ENCODE measurements around the gene CRTAC1. TPM values are rescaled to one million over a fixed set of nuclear protein-coding genes. Genes with fewer than 3 reads are reported as not detected.

The CRTAC1 gene, protein sequence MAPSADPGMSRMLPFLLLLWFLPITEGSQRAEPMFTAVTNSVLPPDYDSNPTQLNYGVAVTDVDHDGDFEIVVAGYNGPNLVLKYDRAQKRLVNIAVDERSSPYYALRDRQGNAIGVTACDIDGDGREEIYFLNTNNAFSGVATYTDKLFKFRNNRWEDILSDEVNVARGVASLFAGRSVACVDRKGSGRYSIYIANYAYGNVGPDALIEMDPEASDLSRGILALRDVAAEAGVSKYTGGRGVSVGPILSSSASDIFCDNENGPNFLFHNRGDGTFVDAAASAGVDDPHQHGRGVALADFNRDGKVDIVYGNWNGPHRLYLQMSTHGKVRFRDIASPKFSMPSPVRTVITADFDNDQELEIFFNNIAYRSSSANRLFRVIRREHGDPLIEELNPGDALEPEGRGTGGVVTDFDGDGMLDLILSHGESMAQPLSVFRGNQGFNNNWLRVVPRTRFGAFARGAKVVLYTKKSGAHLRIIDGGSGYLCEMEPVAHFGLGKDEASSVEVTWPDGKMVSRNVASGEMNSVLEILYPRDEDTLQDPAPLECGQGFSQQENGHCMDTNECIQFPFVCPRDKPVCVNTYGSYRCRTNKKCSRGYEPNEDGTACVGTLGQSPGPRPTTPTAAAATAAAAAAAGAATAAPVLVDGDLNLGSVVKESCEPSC
- under 1 TPM in 5 of 9 donors, not detected in 4; 0.11 to 0.97 (median 0.42) TPM for total RNA-seq
- polyA plus RNA-seq, result 1 to 10 TPM in 1 of 3 donors, under 1 TPM in 2; 0.09 to 1.4 (median 0.72) TPM
- long read RNA-seq, donor 1, result 0 reads
- long read RNA-seq, donor 2, result 0 reads
- long read RNA-seq, donor 3, result 0 reads
- long read RNA-seq, donor 4, partial matches to known transcripts, result 2 of 2 reads
- long read RNA-seq, donor 4, other reads (novel, unspliced or antisense), result 0 of 2 reads
- long read RNA-seq, donor 5, result 0 reads
- long read RNA-seq, donor 6, result 0 reads
- long read RNA-seq, donor 7, result 0 reads
- long read RNA-seq, donor 8, result 0 reads
- long read RNA-seq, donor 9, result 0 reads
- long read RNA-seq, donor 10, result 0 reads

DNA sequence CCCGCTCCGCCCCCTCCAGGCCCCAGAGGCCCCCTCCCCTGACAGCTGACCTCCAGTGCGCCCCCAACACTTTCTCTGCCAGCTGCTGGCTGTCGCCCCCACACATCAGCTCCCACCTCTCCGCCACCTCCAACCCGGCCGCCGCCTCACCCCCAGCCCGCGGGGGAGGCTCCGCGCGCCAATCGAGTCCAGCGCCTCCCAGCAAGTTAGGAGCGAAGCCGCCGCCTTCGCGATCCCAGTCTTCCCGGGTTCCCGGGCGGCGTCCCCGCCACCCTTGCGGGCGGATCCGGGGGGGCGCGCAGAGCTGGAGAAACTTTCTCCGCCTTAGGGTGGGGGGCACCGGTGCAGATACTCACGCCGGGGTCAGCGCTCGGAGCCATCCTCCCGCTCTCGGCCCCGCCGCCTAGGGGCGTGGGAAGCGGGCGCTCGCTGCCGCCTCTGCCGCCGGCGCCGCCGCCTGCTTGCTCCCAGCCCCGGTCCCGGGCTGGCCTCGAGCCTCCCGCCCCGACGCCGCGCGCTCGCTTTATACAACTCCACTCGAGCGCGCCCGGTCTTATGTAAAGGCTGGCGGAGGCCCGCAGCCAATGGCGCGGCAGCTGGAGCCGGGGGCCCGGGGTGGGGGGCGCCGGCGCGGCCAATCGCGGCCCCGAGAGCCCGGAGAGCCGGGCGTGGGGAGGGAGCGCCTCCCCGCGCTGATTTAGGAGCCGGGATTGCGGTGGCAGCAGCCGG lies at the start of gene CRTAC1:
CRTAC1 (minus strand) TSS at position 529 of the 729 bp plus-strand sequence; CDS start at position 380, 149 bp downstream.
- H3K27me3 ChIP-seq, result peaks cover 25% of the 10 kb centered on the region
- 1% methylated on average over 27 to 86 of the region's 86 CpGs; no CpG with 5 or more reads in 1 of the 4 donors for WGBS, 4 donors
- peaks cover 4 to 11% of the 10 kb centered on the region in 2 donors for H3K4me1 ChIP-seq (replicated peaks in 1 of 2)
- H3K27ac ChIP-seq, result no peak within 1 kb of the TSS
- TF ChIP-seq, protein P1, sequence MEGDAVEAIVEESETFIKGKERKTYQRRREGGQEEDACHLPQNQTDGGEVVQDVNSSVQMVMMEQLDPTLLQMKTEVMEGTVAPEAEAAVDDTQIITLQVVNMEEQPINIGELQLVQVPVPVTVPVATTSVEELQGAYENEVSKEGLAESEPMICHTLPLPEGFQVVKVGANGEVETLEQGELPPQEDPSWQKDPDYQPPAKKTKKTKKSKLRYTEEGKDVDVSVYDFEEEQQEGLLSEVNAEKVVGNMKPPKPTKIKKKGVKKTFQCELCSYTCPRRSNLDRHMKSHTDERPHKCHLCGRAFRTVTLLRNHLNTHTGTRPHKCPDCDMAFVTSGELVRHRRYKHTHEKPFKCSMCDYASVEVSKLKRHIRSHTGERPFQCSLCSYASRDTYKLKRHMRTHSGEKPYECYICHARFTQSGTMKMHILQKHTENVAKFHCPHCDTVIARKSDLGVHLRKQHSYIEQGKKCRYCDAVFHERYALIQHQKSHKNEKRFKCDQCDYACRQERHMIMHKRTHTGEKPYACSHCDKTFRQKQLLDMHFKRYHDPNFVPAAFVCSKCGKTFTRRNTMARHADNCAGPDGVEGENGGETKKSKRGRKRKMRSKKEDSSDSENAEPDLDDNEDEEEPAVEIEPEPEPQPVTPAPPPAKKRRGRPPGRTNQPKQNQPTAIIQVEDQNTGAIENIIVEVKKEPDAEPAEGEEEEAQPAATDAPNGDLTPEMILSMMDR (IDR thresholded peaks at IDR 0.05), result no peak
- peak in 1 of 2 donors; percentile 20 for TF ChIP-seq POLR2A (IDR thresholded peaks at IDR 0.05)
- H3K4me3 ChIP-seq, result peak within 1 kb of the TSS in 1 of 4 donors; percentile 47
- intact Hi-C loops (cut with DNase I), result loop anchor here in 1 of 2 donors (10.0 kb wide), 1 partner anchor 235 kb away; no protein-coding TSS in a partner anchor
- peak in 3 of 7 donors; percentile 29 to 47 (median 31) for DNase-seq
- H3K9me3 ChIP-seq (replicated peaks in 1 of 3), result no peaks in the 10 kb centered on the region
- H3K36me3 ChIP-seq (replicated peaks in 1 of 2), result no peaks in the 10 kb centered on the region

DNA sequence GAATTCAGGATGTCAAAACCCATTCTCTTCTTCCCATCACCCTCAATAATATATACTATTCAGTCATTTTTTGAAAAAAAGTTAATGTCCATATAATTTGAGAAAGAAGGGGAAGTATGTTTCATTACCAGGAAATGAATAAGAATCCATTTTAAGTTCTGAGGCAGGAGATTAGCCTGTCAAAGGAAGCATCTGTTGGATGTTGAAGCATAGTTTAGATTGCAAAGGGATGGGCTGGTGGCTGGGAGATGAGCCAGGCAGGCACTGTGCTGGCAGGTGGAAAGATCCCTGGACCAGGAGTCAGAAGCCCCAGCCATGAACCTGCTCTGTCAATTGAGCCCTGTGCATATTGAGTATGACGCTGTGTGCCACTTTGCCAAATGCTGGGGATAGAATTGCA lies 48.4 kb upstream of the CRTAC1 start:
- TF ChIP-seq POLR2A (IDR thresholded peaks at IDR 0.05), result no peak
- TF ChIP-seq, protein P1 (IDR thresholded peaks at IDR 0.05), result no peak
- H3K27me3 ChIP-seq, result no peaks in the 10 kb centered on the region
- no peak overlapping the region for H3K27ac ChIP-seq
- no peaks in the 10 kb centered on the region for H3K36me3 ChIP-seq (replicated peaks in 1 of 2)
- H3K4me1 ChIP-seq (replicated peaks in 1 of 2), result no peaks in the 10 kb centered on the region
- WGBS, 4 donors, result 89 to 100% (median 93%) methylated on average over 1 of the region's 1 CpG
- H3K9me3 ChIP-seq (replicated peaks in 1 of 3), result no peaks in the 10 kb centered on the region
- no peak overlapping the region for H3K4me3 ChIP-seq
- intact Hi-C loops (cut with DNase I), result no loop called here
- DNase-seq, result no peak

DNA sequence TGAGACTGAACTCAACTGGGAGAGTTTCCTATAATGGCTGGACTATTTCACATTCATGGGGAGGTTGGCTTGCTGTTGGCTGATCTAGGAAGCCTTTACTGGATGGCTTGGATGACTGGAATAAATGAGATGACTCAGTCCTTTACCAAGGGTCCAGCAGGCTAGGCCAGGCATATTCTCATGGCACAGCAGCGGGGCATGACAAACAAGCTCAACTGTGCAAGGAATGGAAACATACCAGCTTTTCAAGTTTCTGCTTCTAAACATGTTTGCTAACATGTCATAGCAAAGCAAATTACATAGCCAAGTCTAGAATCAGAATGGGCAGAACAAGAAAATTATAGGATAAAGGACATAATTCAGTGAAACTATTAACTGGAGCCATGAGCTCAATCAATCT lies 46.8 kb upstream of the CRTAC1 start:
- intact Hi-C loops (cut with DNase I), result no loop called here
- no peaks in the 10 kb centered on the region for H3K9me3 ChIP-seq (replicated peaks in 1 of 3)
- DNase-seq, result no peak
- WGBS, 4 donors, result 44 to 76% (median 59%) methylated on average over 1 of the region's 1 CpG
- H3K4me3 ChIP-seq, result no peak overlapping the region
- H3K27ac ChIP-seq, result no peak overlapping the region
- TF ChIP-seq, protein P1 (IDR thresholded peaks at IDR 0.05), result no peak
- no peak for TF ChIP-seq POLR2A (IDR thresholded peaks at IDR 0.05)
- H3K4me1 ChIP-seq (replicated peaks in 1 of 2), result no peaks in the 10 kb centered on the region
- peaks cover 5% of the 10 kb centered on the region for H3K27me3 ChIP-seq
- H3K36me3 ChIP-seq (replicated peaks in 1 of 2), result no peaks in the 10 kb centered on the region
